GM20000 (cell line): ENCODE measurements around the gene HLF.

Source experiments
- DNase-seq: peaks from one replicate; pipeline ENCODE4 v3.0.0; 2012; ENCODE audit warnings: low spot score
- CTCF ChIP-seq: IDR thresholded peaks from 2 replicates; pipeline ENCODE4 v1.5.1; 2012; ENCODE audit warnings: mild to moderate bottlenecking, control low read depth; ENCODE audit errors: extremely low read depth, missing control alignments

Gene HLF

GRCh38 chr17:55288356-55289105 is 23.8 kb downstream of the HLF start:
- no peak for DNase-seq
- TF ChIP-seq CTCF = no peak

- no peak for TF ChIP-seq CTCF
- DNase-seq = no peak
Observed at GRCh38 chr17:55289106-55289446, 24.3 kb downstream of the HLF start.

DNA sequence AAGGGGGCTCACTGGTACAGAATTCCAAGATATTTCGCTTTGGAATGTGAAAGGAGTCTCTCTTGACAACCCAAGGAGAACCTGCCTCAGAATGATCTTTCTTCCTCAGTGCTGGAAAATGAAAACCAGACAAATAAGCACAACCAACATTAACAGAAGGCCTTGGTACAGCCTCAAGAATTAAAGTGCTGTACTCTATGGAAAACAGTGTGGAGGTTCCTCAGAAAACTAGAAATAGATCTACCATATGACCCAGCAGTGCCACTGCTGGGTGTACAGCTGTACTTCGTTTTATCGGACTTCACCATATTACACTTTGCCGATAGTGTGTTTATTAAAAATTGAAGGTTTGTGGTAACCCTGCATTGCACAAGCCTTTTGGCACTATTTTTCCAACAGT is 25.2 kb downstream of the HLF start:
- TF ChIP-seq CTCF = no peak
- no peak for DNase-seq

DNA sequence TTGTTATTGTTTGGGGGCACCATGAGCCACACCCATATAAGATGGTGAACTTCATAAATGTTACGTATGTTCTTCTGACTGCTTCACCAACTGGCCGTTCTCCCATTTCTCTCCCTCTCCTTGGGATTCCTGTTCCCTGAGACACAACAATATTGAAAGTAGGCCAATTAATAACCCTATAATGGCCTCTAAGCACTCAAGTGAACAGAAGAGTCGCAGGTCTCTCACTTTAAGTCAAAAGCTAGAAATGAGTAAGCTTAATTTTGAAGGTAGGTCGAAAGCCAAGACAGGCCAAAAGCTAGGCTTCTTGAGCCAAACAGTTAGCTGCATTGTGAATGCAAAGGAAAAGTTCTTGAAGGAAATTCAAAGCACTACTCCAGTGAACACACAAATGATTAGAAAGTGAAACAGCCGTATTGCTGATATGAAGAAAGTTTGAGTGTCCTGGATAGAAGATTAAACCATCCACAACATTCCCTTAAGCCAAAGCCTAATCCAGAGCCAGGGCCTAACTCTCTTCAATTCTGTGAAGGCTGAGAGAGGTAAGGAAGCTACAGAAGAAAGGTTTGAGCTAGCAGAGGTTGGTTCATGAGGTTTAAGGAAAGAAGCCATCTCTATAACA is 25.8 kb downstream of the HLF start:
- TF ChIP-seq CTCF = no peak
- no peak for DNase-seq

DNA sequence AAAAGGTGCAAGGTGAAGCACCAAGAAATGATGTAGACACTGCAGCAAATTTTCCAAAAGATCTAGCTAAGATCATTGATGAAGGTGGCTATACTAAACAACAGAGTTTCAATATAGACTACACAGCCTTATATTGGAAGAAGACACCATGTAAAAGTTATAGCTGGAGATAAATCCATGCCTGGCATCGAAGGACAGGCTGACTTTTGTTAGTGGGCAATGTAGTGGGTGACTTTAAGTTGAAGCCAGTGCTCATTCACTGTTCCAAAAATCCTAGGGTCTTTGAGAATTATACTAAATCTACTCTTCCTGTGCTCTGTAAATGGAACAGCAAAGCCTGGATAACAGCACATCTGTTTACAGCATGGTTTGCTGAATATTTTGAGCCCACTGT is 26.4 kb downstream of the HLF start:
- no peak for TF ChIP-seq CTCF
- no peak for DNase-seq

DNA sequence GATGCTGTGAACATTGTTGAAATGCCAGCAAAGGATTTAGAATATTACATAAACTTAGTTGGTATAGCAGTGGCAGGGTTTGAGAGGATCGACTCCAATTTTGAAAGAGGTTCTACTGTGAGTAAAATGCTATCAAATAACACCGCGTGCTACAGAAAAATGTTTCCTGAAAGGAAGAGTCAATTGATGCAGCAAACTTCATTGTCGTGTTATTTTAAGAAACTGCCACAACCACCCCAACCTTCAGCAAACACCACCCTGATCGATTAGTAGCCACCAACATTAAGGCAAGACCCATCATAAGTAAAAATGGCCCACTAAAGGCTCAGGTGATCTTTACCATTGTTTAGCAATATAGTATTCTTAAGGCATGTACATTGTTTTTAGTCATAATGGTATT is 27.3 kb downstream of the HLF start:
- TF ChIP-seq CTCF = no peak
- no peak for DNase-seq

DNA sequence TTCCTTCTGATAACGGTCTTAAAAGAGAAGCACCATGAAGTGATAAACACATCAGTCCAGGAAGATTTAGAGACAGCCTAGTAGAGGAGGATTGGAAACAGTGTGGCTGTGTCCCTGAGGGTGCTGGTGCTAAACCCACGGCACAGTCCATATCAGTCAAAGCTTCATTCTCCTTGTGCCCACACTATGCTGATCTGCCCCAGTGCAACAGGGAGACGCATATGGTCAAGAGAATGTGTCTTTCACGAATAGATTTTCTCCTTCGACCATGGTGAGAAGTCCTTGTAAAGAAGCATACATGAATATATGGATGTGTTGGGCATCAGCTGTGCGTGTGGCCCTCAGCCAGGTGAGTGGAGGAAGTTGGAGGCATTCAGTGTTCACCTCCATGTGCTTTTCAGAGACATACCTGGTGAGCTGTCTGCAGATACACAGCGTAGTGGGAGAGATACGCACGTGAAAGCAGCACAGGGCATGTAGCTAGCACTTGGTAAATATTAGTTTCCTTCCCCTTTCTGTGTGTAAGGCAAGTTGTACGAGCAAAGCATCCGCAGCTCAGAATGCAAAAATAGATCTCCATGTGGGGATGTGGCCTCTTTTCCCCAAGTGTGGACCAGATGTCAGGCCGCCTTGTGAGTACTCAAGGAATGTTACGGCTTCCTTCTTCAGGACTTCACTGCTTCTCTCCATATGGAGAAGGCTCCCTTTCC is 29.4 kb downstream of the HLF start:
- no peak for DNase-seq
- no peak for TF ChIP-seq CTCF
